Ureter (tissue), 1 donor: ENCODE results near the gene TTC39A. TPM values are rescaled to one million over a fixed set of nuclear protein-coding genes. Genes with fewer than 3 reads are reported as not detected.
A peak's percentile ranks its signal among the peaks of the same experiment; 100 is the strongest.

ENCODE experiments used
- DNase-seq: peaks from one replicate; pipeline ENCODE4 v3.0.0-alpha.2; 2020; ENCODE audit warnings: low spot score
- total RNA-seq: library from RNA; stranded (reverse); gene quantifications from one replicate; pipeline ENCODE4 v1.2.4, GENCODE V29; 2023
- donor health status: DM: yes; HTN: yes; CAD: no.

TTC39A gene
- total RNA-seq, 1 donor from 2014 or later, result 36.3 TPM

- no peak for DNase-seq
Observed at GRCh38 chr1:51297401-51298321, 32.7 kb downstream of the TTC39A start.

GRCh38 chr1:51296383-51297357 is 33.7 kb downstream of the TTC39A start:
- DNase-seq, result peak; percentile 89

- no peak for DNase-seq
Observed at GRCh38 chr1:51295926-51296325, 34.4 kb downstream of the TTC39A start.

- no peak for DNase-seq
Observed at GRCh38 chr1:51294566-51295184, 35.7 kb downstream of the TTC39A start.

- no peak for DNase-seq
Observed at GRCh38 chr1:51293898-51294515, 36.4 kb downstream of the TTC39A start.

- no peak for DNase-seq
Observed at GRCh38 chr1:51290489-51290847, 39.9 kb downstream of the TTC39A start.

- no peak for DNase-seq
Observed at GRCh38 chr1:51289676-51290488, 40.5 kb downstream of the TTC39A start.

GRCh38 chr1:51288578-51288977 is 41.8 kb downstream of the TTC39A start:
- no peak for DNase-seq

GRCh38 chr1:51287966-51288365 is 42.4 kb downstream of the TTC39A start:
- DNase-seq, result no peak

- no peak for DNase-seq
Observed at GRCh38 chr1:51285055-51285454, 45.3 kb downstream of the TTC39A start.

- no peak for DNase-seq
Observed at GRCh38 chr1:51284487-51284954, 45.8 kb downstream of the TTC39A start.

GRCh38 chr1:51283979-51284378 is 46.4 kb downstream of the TTC39A start:
- DNase-seq, result no peak

- DNase-seq, result no peak
Observed at GRCh38 chr1:51282605-51283004, 47.8 kb downstream of the TTC39A start.

GRCh38 chr1:51281807-51282206 is 48.6 kb downstream of the TTC39A start:
- no peak for DNase-seq

GRCh38 chr1:51280321-51280978 is 49.9 kb downstream of the TTC39A start:
- DNase-seq, result no peak

- no peak for DNase-seq
Observed at GRCh38 chr1:51276286-51276685, 54.1 kb downstream of the TTC39A start.

- no peak for DNase-seq
Observed at GRCh38 chr1:51274676-51275075, 55.7 kb downstream of the TTC39A start.

GRCh38 chr1:51272916-51273315 is 57.4 kb downstream of the TTC39A start:
- DNase-seq, result no peak

- no peak for DNase-seq
Observed at GRCh38 chr1:51270751-51271150, 59.6 kb downstream of the TTC39A start.

- DNase-seq, result no peak
Observed at GRCh38 chr1:51268634-51269033, 61.7 kb downstream of the TTC39A start.
